Stimulated activated CD4-positive, alpha-beta T cell treated with anti-CD3 and anti-CD28 coated beads, Interleukin-1b, Interleukin-23, amount 100 ng/mL, for 1 hour (primary cell): ENCODE results near the gene MOV10L1.

Experiments
- DNase-seq, 2 donors: peaks; one replicate each; pipeline ENCODE4 v3.0.0-alpha.2; 2020; ENCODE audit warnings: low read depth in 2 of 2

The MOV10L1 gene

DNA sequence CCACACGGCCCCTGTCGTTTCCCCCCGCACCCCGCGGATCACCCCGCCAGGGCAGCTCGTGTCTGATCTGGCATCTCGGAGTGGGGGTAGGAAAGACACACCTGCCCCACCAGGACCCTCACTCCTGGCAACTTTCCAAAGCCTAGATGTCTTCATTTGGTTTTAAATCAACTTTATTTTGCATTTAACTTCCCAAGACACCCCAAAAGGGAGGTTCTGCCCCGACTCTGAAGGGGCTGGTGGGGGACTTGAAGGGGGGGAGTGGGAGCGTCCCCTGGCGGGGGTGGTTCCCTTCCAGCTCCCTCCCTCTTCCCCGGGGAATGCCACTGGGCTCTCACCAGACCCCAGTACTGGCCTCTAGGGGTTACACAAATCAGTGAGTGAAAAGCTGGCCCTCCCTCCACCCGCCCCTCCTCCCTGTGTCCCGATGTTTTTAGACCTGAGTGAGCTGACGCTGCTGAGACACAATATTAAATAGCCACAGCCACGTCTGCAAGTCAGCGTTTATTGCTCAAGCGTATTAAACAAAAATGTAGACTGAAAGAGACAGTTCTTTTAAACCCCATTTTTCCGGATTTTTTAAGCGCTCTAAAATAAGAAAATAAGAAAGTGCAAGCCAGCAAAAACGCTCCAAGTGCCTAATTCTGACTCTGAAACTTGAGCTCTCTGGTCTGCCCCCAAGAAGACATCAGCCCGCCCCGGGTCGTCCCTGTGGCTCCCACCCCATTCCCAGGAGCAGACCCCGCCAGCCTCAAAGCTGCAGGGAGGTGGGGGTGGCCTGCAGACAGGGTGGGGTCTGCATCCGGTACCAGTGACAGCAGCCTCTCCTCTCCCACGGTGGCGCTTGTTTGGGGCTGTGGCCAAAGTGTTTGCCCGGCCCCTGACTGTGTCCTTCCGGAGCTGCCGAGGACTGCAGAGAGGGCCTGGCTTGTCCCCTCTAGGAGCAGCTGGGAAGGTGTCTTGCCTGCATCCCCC, 30.6 kb upstream of the MOV10L1 start:
- DNase-seq: no peak

DNA sequence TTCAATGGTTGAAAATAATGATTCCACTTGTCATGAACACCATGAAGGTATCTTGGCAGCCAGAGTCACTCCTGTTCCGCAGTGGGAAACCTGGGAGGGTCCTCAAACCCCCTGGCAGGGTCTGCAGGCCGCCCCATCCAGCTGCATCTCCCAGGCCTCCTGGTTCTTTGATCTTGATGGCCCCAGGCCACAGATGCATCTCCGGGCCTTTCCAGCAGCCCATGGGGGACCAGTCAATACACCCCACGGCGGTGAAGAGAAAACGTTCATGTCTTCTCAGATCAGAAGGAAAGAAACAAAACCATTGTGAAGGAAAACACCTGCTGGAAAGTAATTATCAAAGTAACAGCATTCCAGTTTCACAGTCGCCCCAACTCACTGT, 29.9 kb upstream of the MOV10L1 start:
- DNase-seq: no peak

DNA sequence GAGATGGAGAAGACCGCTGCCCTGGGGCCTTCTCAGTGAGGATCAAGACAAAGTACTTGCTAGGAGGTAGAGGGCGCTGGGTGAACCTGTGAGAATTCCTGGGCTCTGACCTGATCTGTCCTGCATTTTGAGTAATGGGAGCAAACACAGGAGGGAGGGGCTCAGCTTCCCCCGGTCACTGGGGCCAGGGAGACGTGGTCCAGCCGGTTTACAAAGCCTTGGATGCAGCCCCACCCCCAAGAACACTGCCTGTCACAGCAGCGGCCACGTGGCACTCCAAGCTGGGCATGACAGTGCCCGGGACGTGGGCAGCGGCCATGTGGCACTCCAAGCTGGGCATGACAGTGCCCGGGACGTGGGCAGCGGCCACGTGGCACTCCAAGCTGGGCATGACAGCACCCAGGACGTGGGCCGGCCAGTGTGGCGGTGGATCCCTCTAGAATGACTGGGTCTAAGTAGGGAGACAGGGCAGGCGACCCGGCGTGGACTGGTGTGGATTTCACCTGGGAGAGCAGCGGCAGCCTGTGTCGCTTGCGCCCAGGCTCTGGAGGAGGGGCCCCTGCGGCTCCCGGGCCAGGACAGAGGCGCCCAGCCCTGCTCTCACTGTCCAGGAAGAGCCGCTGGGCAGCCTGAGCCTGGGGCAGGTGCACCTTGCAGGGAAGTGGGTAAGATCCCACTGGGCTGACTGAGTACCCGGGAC, 29.2 kb upstream of the MOV10L1 start:
- no peak for DNase-seq

GRCh38 chr22:50061141-50061823, 28.5 kb upstream of the MOV10L1 start:
- DNase-seq: no peak

DNA sequence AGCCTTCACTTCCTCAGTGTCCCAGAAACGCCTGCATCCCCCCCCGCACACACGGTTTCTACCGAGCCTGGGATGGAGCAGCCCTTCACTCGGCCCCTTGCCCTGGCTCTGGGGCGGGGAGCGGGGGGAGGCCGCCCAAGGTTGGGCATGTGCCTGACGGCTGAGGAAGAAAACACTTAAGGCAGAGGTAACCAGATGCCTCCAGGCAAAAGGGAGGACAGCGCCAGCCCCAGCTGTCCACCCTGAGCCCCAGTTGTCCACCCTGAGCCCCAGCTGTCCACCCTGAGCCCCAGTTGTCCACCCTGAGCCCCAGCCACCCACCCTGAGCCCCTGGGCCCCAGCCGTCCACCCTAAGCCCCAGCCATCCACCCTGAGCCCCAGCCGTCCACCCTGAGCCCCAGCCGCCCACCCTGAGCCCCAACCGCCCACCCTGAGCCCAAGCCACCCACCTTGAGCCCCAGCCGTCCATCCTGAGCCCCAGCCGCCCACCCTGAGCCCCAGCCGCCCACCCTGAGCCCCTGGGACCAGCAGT, 27.9 kb upstream of the MOV10L1 start:
- DNase-seq: no peak

- no peak for DNase-seq
These were observed 27.2 kb upstream of the MOV10L1 start for GRCh38 chr22:50062509-50063135.

- no peak for DNase-seq
These were observed 26.0 kb upstream of the MOV10L1 start for GRCh38 chr22:50063589-50064393.

DNA sequence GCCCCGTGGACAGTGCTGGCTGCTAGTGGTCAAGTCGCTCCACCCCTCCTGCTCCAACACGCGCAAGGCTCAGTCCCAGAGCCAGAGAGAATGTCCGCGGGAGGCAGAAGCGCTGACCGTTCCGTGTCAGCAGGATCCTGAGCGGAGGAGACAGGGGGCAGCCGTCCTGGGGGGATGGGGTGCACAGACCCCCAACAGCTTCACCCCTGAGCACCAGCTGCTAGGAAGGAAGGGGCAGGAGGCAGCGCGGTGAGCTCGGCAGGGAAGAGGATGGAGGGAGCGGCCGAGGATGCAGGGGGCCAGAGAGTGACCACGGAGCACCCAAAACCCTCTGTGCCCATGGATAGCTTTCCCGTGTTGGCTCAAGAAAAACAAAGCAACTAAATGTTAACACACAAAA, 25.4 kb upstream of the MOV10L1 start:
- no peak for DNase-seq

DNA sequence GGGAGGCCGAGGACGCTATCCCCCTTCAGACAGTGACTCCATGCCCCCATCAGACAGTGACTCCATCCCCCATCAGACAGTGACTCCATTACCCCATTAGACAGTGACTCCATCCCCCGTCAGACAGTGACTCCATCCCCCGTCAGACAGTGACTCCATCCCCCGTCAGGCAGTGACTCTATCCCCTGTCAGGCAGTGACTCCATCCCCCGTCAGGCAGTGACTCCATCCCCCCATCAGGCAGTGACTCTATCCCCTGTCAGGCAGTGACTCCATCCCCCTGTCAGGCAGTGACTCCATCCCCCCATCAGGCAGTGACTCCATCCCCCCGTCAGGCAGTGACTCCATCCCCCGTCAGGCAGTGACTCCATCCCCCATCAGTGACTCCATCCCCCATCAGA, 22.6 kb upstream of the MOV10L1 start:
- DNase-seq: no peak

GRCh38 chr22:50068096-50068495, 21.7 kb upstream of the MOV10L1 start:
- DNase-seq: no peak

GRCh38 chr22:50070366-50070765, 19.4 kb upstream of the MOV10L1 start:
- no peak for DNase-seq

GRCh38 chr22:50071432-50072166, 18.2 kb upstream of the MOV10L1 start:
- no peak for DNase-seq

- no peak for DNase-seq
These were observed 17.6 kb upstream of the MOV10L1 start for GRCh38 chr22:50072167-50072555.

- DNase-seq: no peak
These were observed 16.9 kb upstream of the MOV10L1 start for GRCh38 chr22:50072714-50073538.

DNA sequence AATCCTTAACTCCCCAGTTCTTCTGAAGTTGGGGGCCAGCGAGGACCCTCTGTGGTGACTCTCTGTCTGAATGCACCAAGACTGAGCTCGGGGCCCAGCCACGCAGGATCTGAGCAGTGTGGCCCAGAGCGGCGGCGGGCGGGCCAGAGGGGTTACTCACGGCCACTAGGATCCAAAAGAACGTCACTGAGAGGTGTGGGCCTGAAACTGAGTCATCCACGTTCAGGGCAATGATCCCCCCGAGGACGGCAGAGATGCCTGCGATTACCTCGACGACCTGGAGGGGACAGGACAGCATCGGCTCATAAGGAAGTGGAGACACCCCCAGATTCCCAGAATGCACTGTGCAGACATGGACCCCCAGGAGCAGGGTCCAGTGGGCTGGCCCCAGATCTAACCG, 15.8 kb upstream of the MOV10L1 start:
- no peak for DNase-seq

GRCh38 chr22:50074551-50075530, 15.0 kb upstream of the MOV10L1 start:
- no peak for DNase-seq

GRCh38 chr22:50076646-50077535, 12.9 kb upstream of the MOV10L1 start:
- DNase-seq: no peak
